PC-9 (cell line): ENCODE results near the gene MVD. TPM values are rescaled to one million over a fixed set of nuclear protein-coding genes. Genes with fewer than 3 reads are reported as not detected.

Experiments
- BruUV-seq: library from RNA; stranded (reverse); fragments of 400-500 nt; replicated peaks from 2 replicates; lab custom pipeline; 2021; lab: Mats Ljungman, UMichigan
- CTCF ChIA-PET: fragments of 300-600 bp; sonication (Branson Sonifier 250); formaldehyde crosslinking; loops from one replicate; lab custom pipeline; 2022; ENCODE audit warnings: antibody characterized with exemption; lab: Charles Lee
- POLR2A ChIA-PET: fragments of 300-600 bp; sonication (Branson Sonifier 250); formaldehyde crosslinking; loops from one replicate; lab custom pipeline; 2022; ENCODE audit warnings: antibody characterized with exemption; ENCODE audit not compliant: unreplicated experiment; lab: Charles Lee
- DNase-seq, 2 experiments: peaks; one replicate each; pipeline versions ENCODE4 v3.0.0 to v3.0.0-alpha.2; 2015 to 2022; ENCODE audit warnings: mixed read lengths in 1 of 2
- H2AFZ ChIP-seq: fragments of 200-600 bp; sonication (generic); 2 replicates; pipeline ENCODE4 v1.8.1; 2017; ENCODE audit warnings: antibody characterized with exemption
- H3F3A ChIP-seq: fragments of 200-600 bp; sonication (generic); 2 replicates; pipeline ENCODE4 v1.8.1; 2017; ENCODE audit warnings: antibody characterized with exemption, mild to moderate bottlenecking, low read depth; ENCODE audit not compliant: insufficient read depth
- H3K27ac ChIP-seq: fragments of 200-600 bp; sonication (generic); 2 replicates; pipeline ENCODE4 v1.6.1; 2016; ENCODE audit warnings: mixed run types
- H3K27me3 ChIP-seq: fragments of 200-600 bp; sonication (generic); 2 replicates; pipeline ENCODE4 v1.6.1; 2016; ENCODE audit warnings: low read depth, mixed run types; ENCODE audit not compliant: insufficient read depth
- H3K36me3 ChIP-seq: fragments of 200-600 bp; sonication (generic); 2 replicates; pipeline ENCODE4 v1.6.1; 2016; ENCODE audit warnings: low read depth, mixed run types
- H3K4me1 ChIP-seq: fragments of 200-600 bp; sonication (generic); replicated peaks from 2 replicates; pipeline ENCODE4 v1.6.1; 2016; ENCODE audit warnings: mixed run types; ENCODE audit not compliant: insufficient read depth
- H3K4me2 ChIP-seq: fragments of 200-600 bp; sonication (generic); 2 replicates; pipeline ENCODE4 v1.6.1; 2017; ENCODE audit warnings: mixed run types
- H3K4me3 ChIP-seq: fragments of 200-600 bp; sonication (generic); 2 replicates; pipeline ENCODE4 v1.6.1; 2016; ENCODE audit warnings: mixed run types
- H3K79me2 ChIP-seq: fragments of 200-600 bp; sonication (generic); 2 replicates; pipeline ENCODE4 v1.6.1; 2017; ENCODE audit warnings: low read depth, mixed run types
- H3K9me2 ChIP-seq: fragments of 200-600 bp; sonication (generic); 2 replicates; pipeline ENCODE4 v1.8.1; 2017; ENCODE audit warnings: mild to moderate bottlenecking; ENCODE audit not compliant: insufficient read depth
- H3K9me3 ChIP-seq: fragments of 200-600 bp; sonication (generic); 2 replicates; pipeline ENCODE4 v1.8.1; 2016; ENCODE audit warnings: low read depth; ENCODE audit not compliant: insufficient read depth
- H4K20me1 ChIP-seq: fragments of 200-600 bp; sonication (generic); 2 replicates; pipeline ENCODE4 v1.8.1; 2017; ENCODE audit not compliant: insufficient read depth
- EZH2 ChIP-seq: fragments of 200-600 bp; sonication (generic); IDR thresholded peaks from 2 replicates; pipeline ENCODE4 v1.8.0; 2017; ENCODE audit warnings: antibody characterized with exemption, low read depth
- intact Hi-C: fragments of 100-400 bp; cut with micrococcal nuclease; formaldehyde crosslinking; loops from one replicate; pipeline ENCODE4 v1.10.0; 2022; ENCODE audit not compliant: unreplicated experiment
- total RNA-seq: library from RNA; stranded (reverse); gene quantifications from 2 replicates; pipeline ENCODE4 v1.2.3, GENCODE V29; 2021
- TF ChIP-seq, protein P1 (sequence below): fragments of 200-600 bp; sonication (generic); conservative IDR thresholded peaks from 2 replicates; pipeline ENCODE4 v1.6.1; 2017; ENCODE audit warnings: mixed run types, antibody characterized with exemption, mild to moderate bottlenecking, moderate library complexity

MVD gene
- total RNA-seq, 1 experiment from 2014 or later: 168 TPM

- Histone ChIP-seq H3K4me3 (no peak overlapping the region), H4K20me1 (peaks cover 12% of the 10 kb centered on the region), H3K79me2 (no peaks in the 10 kb centered on the region), H3K36me3 (no peaks in the 10 kb centered on the region), H3K27ac (no peak overlapping the region), H3F3A (peaks cover 18% of the 10 kb centered on the region; the same call in 1 of the 2 replicates), H3K4me2 (no peak overlapping the region), H3K9me3 (no peaks in the 10 kb centered on the region), H3K9me2 (no peaks in the 10 kb centered on the region), H3K4me1 (no peaks in the 10 kb centered on the region), H3K27me3 (no peaks in the 10 kb centered on the region), H2AFZ (no peak overlapping the region)
- DNase-seq: no peak
- CTCF ChIA-PET: no interaction called here
- intact Hi-C loops: no loop called here
- BruUV-seq: no TSS peak
- no peak for TF ChIP-seq EZH2
- TF ChIP-seq, protein P1, sequence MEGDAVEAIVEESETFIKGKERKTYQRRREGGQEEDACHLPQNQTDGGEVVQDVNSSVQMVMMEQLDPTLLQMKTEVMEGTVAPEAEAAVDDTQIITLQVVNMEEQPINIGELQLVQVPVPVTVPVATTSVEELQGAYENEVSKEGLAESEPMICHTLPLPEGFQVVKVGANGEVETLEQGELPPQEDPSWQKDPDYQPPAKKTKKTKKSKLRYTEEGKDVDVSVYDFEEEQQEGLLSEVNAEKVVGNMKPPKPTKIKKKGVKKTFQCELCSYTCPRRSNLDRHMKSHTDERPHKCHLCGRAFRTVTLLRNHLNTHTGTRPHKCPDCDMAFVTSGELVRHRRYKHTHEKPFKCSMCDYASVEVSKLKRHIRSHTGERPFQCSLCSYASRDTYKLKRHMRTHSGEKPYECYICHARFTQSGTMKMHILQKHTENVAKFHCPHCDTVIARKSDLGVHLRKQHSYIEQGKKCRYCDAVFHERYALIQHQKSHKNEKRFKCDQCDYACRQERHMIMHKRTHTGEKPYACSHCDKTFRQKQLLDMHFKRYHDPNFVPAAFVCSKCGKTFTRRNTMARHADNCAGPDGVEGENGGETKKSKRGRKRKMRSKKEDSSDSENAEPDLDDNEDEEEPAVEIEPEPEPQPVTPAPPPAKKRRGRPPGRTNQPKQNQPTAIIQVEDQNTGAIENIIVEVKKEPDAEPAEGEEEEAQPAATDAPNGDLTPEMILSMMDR: no peak
- POLR2A ChIA-PET: interaction anchor here (0.7 kb wide), 1 partner anchor 587 kb away, joined by 3 read pairs; no protein-coding TSS in a partner anchor
Measured at GRCh38 chr16:88653596-88654362, 9.1 kb downstream of the MVD start.

DNA sequence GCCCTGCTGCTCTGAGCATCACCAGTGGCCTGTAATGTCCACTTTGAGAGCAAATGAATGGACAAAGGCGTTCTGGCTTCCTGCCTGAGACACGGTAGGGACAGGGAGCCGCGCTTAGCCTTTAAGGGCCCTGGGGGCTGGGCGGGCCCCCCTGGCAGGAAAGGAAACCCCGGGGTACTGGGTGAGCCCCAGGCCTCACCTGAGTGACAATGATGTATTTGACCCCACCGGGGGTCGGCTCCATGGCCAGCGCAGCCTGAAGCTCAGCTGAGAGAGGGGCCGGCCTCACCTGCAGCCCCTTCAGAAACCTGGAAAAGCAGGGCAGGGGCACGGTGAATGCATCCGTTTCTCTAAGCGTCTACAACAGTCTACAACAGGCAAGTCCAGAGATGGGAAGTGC is 9.8 kb downstream of the MVD start:
- BruUV-seq: no TSS peak
- Histone ChIP-seq H3F3A (peaks cover 18% of the 10 kb centered on the region; the same call in 1 of the 2 replicates), H3K27ac (no peak overlapping the region), H3K27me3 (no peaks in the 10 kb centered on the region), H3K9me3 (no peaks in the 10 kb centered on the region), H3K36me3 (no peaks in the 10 kb centered on the region), H3K9me2 (no peaks in the 10 kb centered on the region), H4K20me1 (peaks cover 12% of the 10 kb centered on the region), H2AFZ (no peak overlapping the region), H3K79me2 (no peaks in the 10 kb centered on the region), H3K4me2 (no peak overlapping the region), H3K4me1 (no peaks in the 10 kb centered on the region), H3K4me3 (no peak overlapping the region)
- no peak for DNase-seq
- intact Hi-C loops: no loop called here
- CTCF ChIA-PET: no interaction called here
- POLR2A ChIA-PET: interaction anchor here (0.7 kb wide), 1 partner anchor 587 kb away, joined by 3 read pairs; no protein-coding TSS in a partner anchor
- no peak for TF ChIP-seq EZH2
- TF ChIP-seq, protein P1: no peak

DNA sequence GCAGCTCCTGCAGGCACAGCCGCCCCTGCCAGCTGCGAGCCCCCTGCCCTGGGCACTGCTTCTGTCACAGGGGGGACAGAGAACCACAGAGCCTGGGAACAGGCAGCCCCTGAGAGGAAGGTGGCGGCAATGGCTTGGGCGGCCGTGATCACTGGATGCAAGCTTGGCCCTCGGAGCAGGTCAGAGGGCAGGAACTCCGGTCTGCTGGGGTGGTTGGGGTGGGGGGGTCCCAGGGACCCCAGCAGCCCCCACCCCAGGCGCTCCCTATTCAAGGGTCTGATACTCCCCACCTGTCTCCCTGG is 10.2 kb downstream of the MVD start:
- no peak overlapping the region for H2AFZ ChIP-seq
- no peaks in the 10 kb centered on the region for H3K27me3 ChIP-seq
- no peak overlapping the region for H3K27ac ChIP-seq
- H3K4me1 ChIP-seq: no peaks in the 10 kb centered on the region
- POLR2A ChIA-PET: no interaction called here
- intact Hi-C loops: no loop called here
- TF ChIP-seq, protein P1: no peak
- no peak for TF ChIP-seq EZH2
- H3K4me3 ChIP-seq: no peak overlapping the region
- H3K9me3 ChIP-seq: no peaks in the 10 kb centered on the region
- CTCF ChIA-PET: no interaction called here
- no peaks in the 10 kb centered on the region for H3K36me3 ChIP-seq
- BruUV-seq: no TSS peak
- H3F3A ChIP-seq: peaks cover 18% of the 10 kb centered on the region; the same call in 1 of the 2 replicates
- H3K79me2 ChIP-seq: no peaks in the 10 kb centered on the region
- peaks cover 12% of the 10 kb centered on the region for H4K20me1 ChIP-seq
- no peaks in the 10 kb centered on the region for H3K9me2 ChIP-seq
- DNase-seq: no peak
- no peak overlapping the region for H3K4me2 ChIP-seq
